Esophagus squamous epithelium (tissue), 4 donors: ENCODE data around the gene BFSP1.

Source experiments
- CTCF ChIP-seq, 6 experiments: fragments of 450-650 bp in 4 of 6; fragments of 200-600 bp in 2 of 6; sonication (generic) in 2 of 6; IDR thresholded peaks; one replicate each; pipeline ENCODE4 v1.5.1; 2016 to 2019; ENCODE audit warnings: antibody characterized with exemption in 6 of 6, mild to moderate bottlenecking in 4 of 6, moderate library complexity in 4 of 6
- POLR2A ChIP-seq, 4 donors: fragments of 450-650 bp; IDR thresholded peaks; one replicate each; pipeline ENCODE4 v1.6.1; 2017; ENCODE audit warnings: antibody characterized with exemption in 4 of 4, mild to moderate bottlenecking in 4 of 4, moderate library complexity in 3 of 4

GRCh38 chr20:17465236-17465635 lies 65.9 kb downstream of the BFSP1 start:
- TF ChIP-seq CTCF (IDR thresholded peaks at IDR 0.05) (no peak), POLR2A (IDR thresholded peaks at IDR 0.05) (no peak)
